Trophoblast cell (in vitro differentiated cells and primary cell): ENCODE measurements around the gene DIAPH3.

Experiments used
- DNase-seq, 2 donors: peaks; one replicate each; pipeline ENCODE4 v3.0.0-alpha.2; 2016
- H2AFZ ChIP-seq: 2 replicates; pipeline ENCODE4 v1.6.1; 2013; ENCODE audit warnings: low read length, moderate library complexity, mild to moderate bottlenecking; ENCODE audit not compliant: insufficient read depth, poor library complexity
- H2AK5ac ChIP-seq: 2 replicates; pipeline ENCODE4 v1.6.1; 2013; ENCODE audit warnings: mild to moderate bottlenecking, low read length
- H2BK120ac ChIP-seq: 2 replicates; pipeline ENCODE4 v1.6.1; 2013; ENCODE audit warnings: low read length, mild to moderate bottlenecking, moderate library complexity; ENCODE audit not compliant: insufficient read depth, poor library complexity
- H2BK12ac ChIP-seq: 2 replicates; pipeline ENCODE4 v1.6.1; 2013; ENCODE audit warnings: mild to moderate bottlenecking, low read length, moderate library complexity
- H2BK5ac ChIP-seq: 2 replicates; pipeline ENCODE4 v1.6.1; 2013; ENCODE audit warnings: low read length, low read depth, moderate library complexity, mild to moderate bottlenecking; ENCODE audit not compliant: poor library complexity
- H3K14ac ChIP-seq: 2 replicates; pipeline ENCODE4 v1.6.1; 2013; ENCODE audit warnings: mild to moderate bottlenecking, low read length
- H3K18ac ChIP-seq: 2 replicates; pipeline ENCODE4 v1.6.1; 2013; ENCODE audit warnings: mild to moderate bottlenecking, low read length
- H3K23ac ChIP-seq: 2 replicates; pipeline ENCODE4 v1.6.1; 2013; ENCODE audit warnings: low read length
- H3K27ac ChIP-seq: 2 replicates; pipeline ENCODE4 v1.5.1; 2013; ENCODE audit warnings: low read depth, mild to moderate bottlenecking, inconsistent platforms, low read length, moderate library complexity
- H3K27me3 ChIP-seq: 2 replicates; pipeline ENCODE4 v1.6.1; 2013; ENCODE audit warnings: inconsistent platforms, mild to moderate bottlenecking, low read length, moderate library complexity; ENCODE audit not compliant: insufficient read depth
- H3K36me3 ChIP-seq, 2 experiments: 1 replicate in 1 of 2; 2 replicates in 1 of 2; pipeline ENCODE4 v1.6.1; 2013; ENCODE audit warnings: low read length in 2 of 2, mild to moderate bottlenecking in 2 of 2, moderate library complexity in 1 of 2; ENCODE audit not compliant: insufficient read depth in 2 of 2, control insufficient read depth in 1 of 2
- H3K4ac ChIP-seq: 2 replicates; pipeline ENCODE4 v1.6.1; 2013; ENCODE audit warnings: low read depth, mild to moderate bottlenecking, low read length, moderate library complexity
- H3K4me1 ChIP-seq, 2 experiments: 1 replicate in 1 of 2; 2 replicates in 1 of 2; pipeline ENCODE4 v1.6.1; 2013; ENCODE audit warnings: low read length in 2 of 2, mild to moderate bottlenecking in 2 of 2, moderate library complexity in 1 of 2; ENCODE audit not compliant: insufficient read depth in 2 of 2, control insufficient read depth in 1 of 2
- H3K4me2 ChIP-seq: 2 replicates; pipeline ENCODE4 v1.6.1; 2013; ENCODE audit warnings: inconsistent platforms, mild to moderate bottlenecking, low read length, moderate library complexity
- H3K4me3 ChIP-seq: 2 replicates; pipeline ENCODE4 v1.5.1; 2013; ENCODE audit warnings: mild to moderate bottlenecking, low read depth, low read length, inconsistent platforms
- H3K79me1 ChIP-seq: one replicate; pipeline ENCODE4 v1.6.1; 2013; ENCODE audit warnings: low read length
- H3K79me2 ChIP-seq: 2 replicates; pipeline ENCODE4 v1.6.1; 2013; ENCODE audit warnings: low read length, mild to moderate bottlenecking; ENCODE audit not compliant: control insufficient read depth, insufficient read depth, poor library complexity
- H3K9ac ChIP-seq: 2 replicates; pipeline ENCODE4 v1.6.1; 2013; ENCODE audit warnings: mild to moderate bottlenecking, low read length
- H3K9me3 ChIP-seq: 2 replicates; pipeline ENCODE4 v1.6.1; 2013; ENCODE audit warnings: low read depth, mild to moderate bottlenecking, control low read depth, inconsistent platforms, low read length; ENCODE audit not compliant: insufficient read depth
- H4K12ac ChIP-seq: 2 replicates; pipeline ENCODE4 v1.6.1; 2013; ENCODE audit warnings: low read depth, mild to moderate bottlenecking, low read length, moderate library complexity
- H4K8ac ChIP-seq: 2 replicates; pipeline ENCODE4 v1.6.1; 2013; ENCODE audit warnings: low read depth, mild to moderate bottlenecking, low read length, moderate library complexity
- H4K91ac ChIP-seq: one replicate; pipeline ENCODE4 v1.6.1; 2013; ENCODE audit warnings: low read depth, mild to moderate bottlenecking, low read length, moderate library complexity
- WGBS: extraction: QIAGEN DNeasy Blood & Tissue Kit; methylation state at CpG from one replicate; pipeline ENCODE4 v1.1.7; 2013; ENCODE audit warnings: missing lambda C conversion rate; ENCODE audit not compliant: insufficient read length, insufficient coverage; ENCODE audit errors: extremely low coverage; 5-methylcytosine and 5-hydroxymethylcytosine counted together

DIAPH3 gene

DNA sequence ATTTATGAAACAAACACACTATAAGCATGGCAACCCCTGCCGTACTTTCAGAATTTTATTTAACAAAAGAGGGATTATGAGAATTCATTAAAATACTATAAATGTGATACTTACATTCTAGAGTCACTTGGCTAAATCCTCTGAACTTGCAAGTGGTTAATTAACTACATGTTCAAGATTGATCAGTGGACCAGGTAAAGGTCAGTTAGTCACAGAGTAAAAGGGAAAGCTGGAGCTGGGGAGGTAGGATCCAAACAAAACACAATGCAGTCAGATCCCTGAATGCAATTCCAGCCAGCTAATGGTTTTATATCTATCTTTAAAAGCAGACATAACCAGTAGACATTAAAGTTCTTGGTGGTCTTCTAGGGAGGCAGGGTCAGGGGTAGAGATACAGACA, 270.5 kb downstream of the DIAPH3 start:
- no peak overlapping the region for H3K9ac ChIP-seq
- H4K91ac ChIP-seq = no peak overlapping the region
- no peak overlapping the region for H2AFZ ChIP-seq
- no peak overlapping the region for H2BK5ac ChIP-seq
- no peak overlapping the region for H2BK120ac ChIP-seq
- DNase-seq = no peak
- H4K8ac ChIP-seq = no peak overlapping the region
- no peaks in the 10 kb centered on the region for H3K9me3 ChIP-seq
- H3K36me3 ChIP-seq = peaks cover 0 to 2% of the 10 kb centered on the region in 2 experiments
- no peak overlapping the region for H3K4ac ChIP-seq
- WGBS = no CpG with 5 or more reads among the region's 1 CpG
- H3K27ac ChIP-seq = no peak overlapping the region
- H3K4me3 ChIP-seq = no peak overlapping the region
- H2BK12ac ChIP-seq = no peak overlapping the region
- no peaks in the 10 kb centered on the region for H3K27me3 ChIP-seq
- H3K14ac ChIP-seq = no peak overlapping the region
- no peak overlapping the region for H3K4me2 ChIP-seq
- no peaks in the 10 kb centered on the region for H3K4me1 ChIP-seq
- no peak overlapping the region for H3K18ac ChIP-seq
- H4K12ac ChIP-seq = no peak overlapping the region
- no peak overlapping the region for H2AK5ac ChIP-seq
- no peaks in the 10 kb centered on the region for H3K79me2 ChIP-seq
- no peaks in the 10 kb centered on the region for H3K79me1 ChIP-seq
- H3K23ac ChIP-seq = no peak overlapping the region

DNA sequence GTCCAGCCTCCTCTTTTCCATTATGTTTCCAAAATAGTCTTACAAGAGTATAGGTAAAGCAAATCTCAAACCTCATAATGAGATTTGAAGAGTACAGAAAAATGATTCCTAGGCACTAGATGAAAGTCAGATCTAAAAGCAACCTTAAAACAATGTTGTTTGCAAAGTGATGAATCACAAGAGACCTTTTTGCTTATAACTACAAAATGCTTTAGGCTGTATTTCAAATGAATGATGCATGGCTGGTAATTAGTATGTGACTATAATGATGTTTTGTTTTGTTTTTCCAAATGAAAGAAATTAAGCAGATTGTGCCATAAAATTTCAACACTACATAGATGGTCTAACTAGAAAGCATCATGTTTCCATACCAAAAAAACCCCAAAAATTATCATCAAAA, 272.7 kb downstream of the DIAPH3 start:
- no peaks in the 10 kb centered on the region for H3K27me3 ChIP-seq
- no peaks in the 10 kb centered on the region for H3K36me3 ChIP-seq
- no peak overlapping the region for H2BK120ac ChIP-seq
- no peak for DNase-seq
- H3K4me2 ChIP-seq = no peak overlapping the region
- no peak overlapping the region for H3K14ac ChIP-seq
- no peaks in the 10 kb centered on the region for H3K9me3 ChIP-seq
- no peak overlapping the region for H2BK5ac ChIP-seq
- no peak overlapping the region for H3K4me3 ChIP-seq
- H2AK5ac ChIP-seq = no peak overlapping the region
- no peak overlapping the region for H4K8ac ChIP-seq
- no peak overlapping the region for H3K18ac ChIP-seq
- no peak overlapping the region for H4K12ac ChIP-seq
- no peak overlapping the region for H3K9ac ChIP-seq
- H3K23ac ChIP-seq = no peak overlapping the region
- no peak overlapping the region for H4K91ac ChIP-seq
- no peak overlapping the region for H3K27ac ChIP-seq
- no peaks in the 10 kb centered on the region for H3K4me1 ChIP-seq
- H3K4ac ChIP-seq = no peak overlapping the region
- H3K79me2 ChIP-seq = no peaks in the 10 kb centered on the region
- H2AFZ ChIP-seq = no peak overlapping the region
- H2BK12ac ChIP-seq = no peak overlapping the region
- no peaks in the 10 kb centered on the region for H3K79me1 ChIP-seq

DNA sequence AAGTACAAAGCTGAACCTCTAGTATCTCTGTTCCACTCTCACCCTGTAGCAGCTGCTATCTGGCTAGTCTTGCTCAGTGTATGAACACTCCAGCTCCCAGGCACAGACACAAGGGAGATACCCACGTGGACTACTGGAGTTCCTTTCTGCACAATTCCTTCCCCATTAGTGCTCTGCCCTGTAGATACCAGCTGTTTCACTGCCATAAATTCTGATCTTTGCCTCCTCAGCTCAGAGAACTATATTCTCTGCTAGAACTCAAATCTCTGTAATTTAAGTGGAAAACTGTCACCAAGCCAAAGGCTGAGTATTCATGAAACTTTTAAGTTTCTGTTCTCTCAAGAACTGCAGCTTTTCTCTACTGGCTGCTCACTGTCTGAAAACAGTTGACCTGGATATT, 273.7 kb downstream of the DIAPH3 start:
- Histone ChIP-seq H3K9ac (no peak overlapping the region), H3K4me2 (no peak overlapping the region), H2BK5ac (no peak overlapping the region), H3K36me3 (no peaks in the 10 kb centered on the region), H3K14ac (no peak overlapping the region), H3K27ac (no peak overlapping the region), H3K18ac (no peak overlapping the region), H3K79me2 (no peaks in the 10 kb centered on the region), H3K4me1 (no peaks in the 10 kb centered on the region), H3K27me3 (no peaks in the 10 kb centered on the region), H3K4me3 (no peak overlapping the region), H4K12ac (no peak overlapping the region), H4K8ac (no peak overlapping the region), H3K4ac (no peak overlapping the region), H2BK120ac (no peak overlapping the region), H2BK12ac (no peak overlapping the region), H3K79me1 (no peaks in the 10 kb centered on the region), H2AFZ (no peak overlapping the region), H4K91ac (no peak overlapping the region), H3K9me3 (no peaks in the 10 kb centered on the region), H3K23ac (no peak overlapping the region), H2AK5ac (no peak overlapping the region)
- WGBS = no CpG with 5 or more reads among the region's 1 CpG
- no peak for DNase-seq

DNA sequence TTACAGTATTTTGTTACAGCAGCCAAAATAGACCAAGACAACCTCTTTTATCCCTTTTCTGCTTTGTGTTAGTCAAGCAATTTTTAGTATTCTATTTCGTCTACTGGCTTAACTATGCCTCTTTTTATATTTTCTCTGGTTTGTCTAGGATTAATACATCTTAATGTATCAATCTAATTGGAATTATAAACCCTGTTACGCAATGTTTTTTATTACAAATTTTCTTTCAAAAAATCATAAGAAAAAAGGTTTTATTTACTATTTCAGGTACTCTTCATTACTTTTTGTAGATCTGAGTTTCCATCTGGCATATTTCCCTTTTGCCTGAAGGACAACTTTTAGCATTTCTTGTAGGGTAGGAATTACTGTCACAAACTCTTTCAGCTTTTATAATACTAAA, 275.3 kb downstream of the DIAPH3 start:
- DNase-seq = no peak
- Histone ChIP-seq H3K79me1 (no peaks in the 10 kb centered on the region), H3K9me3 (no peaks in the 10 kb centered on the region), H3K4me2 (no peak overlapping the region), H4K91ac (no peak overlapping the region), H3K4me1 (no peaks in the 10 kb centered on the region), H3K4ac (no peak overlapping the region), H2BK12ac (no peak overlapping the region), H3K27ac (no peak overlapping the region), H2AK5ac (no peak overlapping the region), H3K36me3 (no peaks in the 10 kb centered on the region), H4K8ac (no peak overlapping the region), H3K14ac (no peak overlapping the region), H3K9ac (no peak overlapping the region), H3K79me2 (no peaks in the 10 kb centered on the region), H3K23ac (no peak overlapping the region), H3K18ac (no peak overlapping the region), H3K27me3 (no peaks in the 10 kb centered on the region), H2BK120ac (no peak overlapping the region), H2BK5ac (no peak overlapping the region), H3K4me3 (no peak overlapping the region), H2AFZ (no peak overlapping the region), H4K12ac (no peak overlapping the region)
- no CpG with 5 or more reads among the region's 2 CpGs for WGBS

DNA sequence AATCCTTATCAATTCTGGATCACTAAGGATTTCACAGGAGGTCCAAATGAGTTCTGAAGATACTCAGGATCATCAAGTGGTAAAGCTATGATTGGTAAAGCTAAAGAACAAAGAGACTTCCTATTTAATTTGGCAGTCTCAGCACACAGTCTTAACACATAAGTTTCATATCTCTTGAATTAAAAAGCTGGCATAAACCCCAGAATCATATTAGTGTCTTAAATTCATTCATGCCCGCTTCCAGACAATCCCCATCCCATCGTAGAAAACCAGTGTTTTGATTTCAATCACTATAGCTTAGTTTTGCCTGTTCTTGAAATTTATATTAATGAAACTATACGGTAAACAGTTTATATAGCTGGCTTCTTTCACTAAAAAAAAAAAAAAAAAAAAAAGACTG, 278.7 kb downstream of the DIAPH3 start:
- no peak overlapping the region for H2BK5ac ChIP-seq
- H3K4ac ChIP-seq = no peak overlapping the region
- no peak overlapping the region for H3K23ac ChIP-seq
- no peak overlapping the region for H4K91ac ChIP-seq
- H2AK5ac ChIP-seq = no peak overlapping the region
- H3K36me3 ChIP-seq = no peaks in the 10 kb centered on the region
- no CpG with 5 or more reads among the region's 3 CpGs for WGBS
- no peaks in the 10 kb centered on the region for H3K79me2 ChIP-seq
- no peak overlapping the region for H3K14ac ChIP-seq
- H2BK120ac ChIP-seq = no peak overlapping the region
- no peak overlapping the region for H2AFZ ChIP-seq
- H3K4me2 ChIP-seq = no peak overlapping the region
- H4K12ac ChIP-seq = no peak overlapping the region
- H3K4me1 ChIP-seq = no peaks in the 10 kb centered on the region
- H3K27me3 ChIP-seq = no peaks in the 10 kb centered on the region
- no peak overlapping the region for H3K18ac ChIP-seq
- H3K27ac ChIP-seq = no peak overlapping the region
- H3K9me3 ChIP-seq = no peaks in the 10 kb centered on the region
- no peaks in the 10 kb centered on the region for H3K79me1 ChIP-seq
- no peak overlapping the region for H4K8ac ChIP-seq
- H3K4me3 ChIP-seq = no peak overlapping the region
- H2BK12ac ChIP-seq = no peak overlapping the region
- no peak for DNase-seq
- no peak overlapping the region for H3K9ac ChIP-seq
